Measurements from ENCODE around the gene NOS1AP. TPM values are rescaled to one million over a fixed set of nuclear protein-coding genes. Genes with fewer than 3 reads are reported as not detected.
A peak's percentile ranks its signal among the peaks of the same experiment; 100 is the strongest.
"Not testable (repeated sequence)": the region's sequence is repeated elsewhere in the genome, so short reads cannot be mapped to it uniquely, and the experiment has no call there.

Gene NOS1AP
- total and polyA plus RNA-seq, 4 donors = 0.97 to 4.8 (median 3.0) TPM

- DNase-seq (peak in 1 of 2 donors; percentile 46), ATAC-seq (ENCODE audit: low FRiP score) (peak; percentile 63)
- no peaks in the 10 kb centered on the region for H3K27me3 ChIP-seq (ENCODE audit: control insufficient read depth in 1 of 2, insufficient read depth in 2 of 2, low read length in 1 of 2)
- no peaks in the 10 kb centered on the region for H3K36me3 ChIP-seq (ENCODE audit: control insufficient read depth in 1 of 2, insufficient read depth in 2 of 2, low read length in 1 of 2)
- no peak overlapping the region for H3K4me3 ChIP-seq (ENCODE audit: low read length in 2 of 2)
- 21 to 25% methylated on average over 4 of the region's 4 CpGs for WGBS, 2 donors
- intact Hi-C loops (cut with DNase I) = no loop called here
- H3K27ac ChIP-seq (ENCODE audit: low read depth in 1 of 2, low read length in 2 of 2) = no peak overlapping the region
- H3K4me1 ChIP-seq (ENCODE audit: control insufficient read depth in 1 of 2, insufficient read depth in 2 of 2, low read length in 2 of 2) = peaks cover 0 to 3% of the 10 kb centered on the region in 2 donors
- no peaks in the 10 kb centered on the region for H3K9me3 ChIP-seq (ENCODE audit: control insufficient read depth, low read length)
These were observed 6.9 kb upstream of the NOS1AP start for GRCh38 chr1:162062542-162063015.

- peaks cover 0 to 8% of the 10 kb centered on the region in 2 donors for H3K4me1 ChIP-seq (ENCODE audit: control insufficient read depth in 1 of 2, insufficient read depth in 2 of 2, low read length in 2 of 2)
- no peak overlapping the region for H3K4me3 ChIP-seq (ENCODE audit: low read length in 2 of 2)
- intact Hi-C loops (cut with DNase I) = no loop called here
- no peak for DNase-seq
- H3K36me3 ChIP-seq (ENCODE audit: control insufficient read depth in 1 of 2, insufficient read depth in 2 of 2, low read length in 1 of 2) = no peaks in the 10 kb centered on the region
- WGBS, 2 donors = 95 to 97% methylated on average over 2 of the region's 2 CpGs
- ATAC-seq (ENCODE audit: low FRiP score) = no peak
- H3K27me3 ChIP-seq (ENCODE audit: control insufficient read depth in 1 of 2, insufficient read depth in 2 of 2, low read length in 1 of 2) = no peaks in the 10 kb centered on the region
- H3K27ac ChIP-seq (ENCODE audit: low read depth in 1 of 2, low read length in 2 of 2) = no peak overlapping the region
- no peaks in the 10 kb centered on the region for H3K9me3 ChIP-seq (ENCODE audit: control insufficient read depth, low read length)
These were observed 4.5 kb upstream of the NOS1AP start for GRCh38 chr1:162065016-162065415.

GRCh38 chr1:162066836-162067235 lies 2.7 kb upstream of the NOS1AP start:
- H3K27me3 ChIP-seq (ENCODE audit: control insufficient read depth in 1 of 2, insufficient read depth in 2 of 2, low read length in 1 of 2); intact Hi-C loops (cut with DNase I); H3K27ac ChIP-seq (ENCODE audit: low read depth in 1 of 2, low read length in 2 of 2); H3K4me3 ChIP-seq (ENCODE audit: low read length in 2 of 2); H3K36me3 ChIP-seq (ENCODE audit: control insufficient read depth in 1 of 2, insufficient read depth in 2 of 2, low read length in 1 of 2); DNase-seq; H3K9me3 ChIP-seq (ENCODE audit: control insufficient read depth, low read length); ATAC-seq (ENCODE audit: low FRiP score); H3K4me1 ChIP-seq (ENCODE audit: control insufficient read depth in 1 of 2, insufficient read depth in 2 of 2, low read length in 2 of 2): not testable (repeated sequence)
- 76 to 82% methylated on average over 4 of the region's 4 CpGs for WGBS, 2 donors

- no peak overlapping the region for H3K27ac ChIP-seq (ENCODE audit: low read depth in 1 of 2, low read length in 2 of 2)
- H3K9me3 ChIP-seq (ENCODE audit: control insufficient read depth, low read length) = no peaks in the 10 kb centered on the region
- peaks cover 0 to 8% of the 10 kb centered on the region in 2 donors for H3K4me1 ChIP-seq (ENCODE audit: control insufficient read depth in 1 of 2, insufficient read depth in 2 of 2, low read length in 2 of 2)
- DNase-seq = no peak
- H3K36me3 ChIP-seq (ENCODE audit: control insufficient read depth in 1 of 2, insufficient read depth in 2 of 2, low read length in 1 of 2) = no peaks in the 10 kb centered on the region
- WGBS, 2 donors = 83 to 84% methylated on average over 1 of the region's 1 CpG
- intact Hi-C loops (cut with DNase I) = no loop called here
- H3K4me3 ChIP-seq (ENCODE audit: low read length in 2 of 2) = no peak overlapping the region
- ATAC-seq (ENCODE audit: low FRiP score) = no peak
- no peaks in the 10 kb centered on the region for H3K27me3 ChIP-seq (ENCODE audit: control insufficient read depth in 1 of 2, insufficient read depth in 2 of 2, low read length in 1 of 2)
These were observed 2.0 kb upstream of the NOS1AP start for GRCh38 chr1:162067466-162067865.

GRCh38 chr1:162068301-162068700 lies 1.2 kb upstream of the NOS1AP start:
- H3K27me3 ChIP-seq (ENCODE audit: control insufficient read depth in 1 of 2, insufficient read depth in 2 of 2, low read length in 1 of 2) = no peaks in the 10 kb centered on the region
- ATAC-seq (ENCODE audit: low FRiP score) (no peak), DNase-seq (no peak)
- 96 to 99% methylated on average over 4 of the region's 4 CpGs for WGBS, 2 donors
- no peaks in the 10 kb centered on the region for H3K36me3 ChIP-seq (ENCODE audit: control insufficient read depth in 1 of 2, insufficient read depth in 2 of 2, low read length in 1 of 2)
- H3K4me3 ChIP-seq (ENCODE audit: low read length in 2 of 2) = no peak overlapping the region
- peaks cover 0 to 5% of the 10 kb centered on the region in 2 donors for H3K4me1 ChIP-seq (ENCODE audit: control insufficient read depth in 1 of 2, insufficient read depth in 2 of 2, low read length in 2 of 2)
- no peak overlapping the region for H3K27ac ChIP-seq (ENCODE audit: low read depth in 1 of 2, low read length in 2 of 2)
- no peaks in the 10 kb centered on the region for H3K9me3 ChIP-seq (ENCODE audit: control insufficient read depth, low read length)
- intact Hi-C loops (cut with DNase I) = no loop called here

- Histone ChIP-seq H3K4me1 (ENCODE audit: control insufficient read depth in 1 of 2, insufficient read depth in 2 of 2, low read length in 2 of 2) (peaks cover 0 to 5% of the 10 kb centered on the region in 2 donors), H3K27me3 (ENCODE audit: control insufficient read depth in 1 of 2, insufficient read depth in 2 of 2, low read length in 1 of 2) (no peaks in the 10 kb centered on the region), H3K36me3 (ENCODE audit: control insufficient read depth in 1 of 2, insufficient read depth in 2 of 2, low read length in 1 of 2) (peaks cover 0 to 6% of the 10 kb centered on the region in 2 donors), H3K4me3 (ENCODE audit: low read length in 2 of 2) (peak overlapping the region; percentile 48 to 63), H3K27ac (ENCODE audit: low read depth in 1 of 2, low read length in 2 of 2) (no peak overlapping the region), H3K9me3 (ENCODE audit: control insufficient read depth, low read length) (peaks cover 2% of the 10 kb centered on the region)
- no peak for ATAC-seq (ENCODE audit: low FRiP score)
- WGBS, 2 donors = 1 to 2% methylated on average over 29 of the region's 29 CpGs
- intact Hi-C loops (cut with DNase I) = loop anchor here in 1 of 2 donors (5.0 kb wide), 1 partner anchor 137 kb away; no protein-coding TSS in a partner anchor
- DNase-seq = no peak
These were observed 730 bp downstream of the NOS1AP start for GRCh38 chr1:162070094-162070748.

GRCh38 chr1:162070825-162071224 lies 1.3 kb downstream of the NOS1AP start:
- DNase-seq (no peak), ATAC-seq (ENCODE audit: low FRiP score) (no peak)
- Histone ChIP-seq H3K27me3 (ENCODE audit: control insufficient read depth in 1 of 2, insufficient read depth in 2 of 2, low read length in 1 of 2) (no peaks in the 10 kb centered on the region), H3K36me3 (ENCODE audit: control insufficient read depth in 1 of 2, insufficient read depth in 2 of 2, low read length in 1 of 2) (peaks cover 0 to 6% of the 10 kb centered on the region in 2 donors), H3K4me1 (ENCODE audit: control insufficient read depth in 1 of 2, insufficient read depth in 2 of 2, low read length in 2 of 2) (peaks cover 0 to 5% of the 10 kb centered on the region in 2 donors), H3K9me3 (ENCODE audit: control insufficient read depth, low read length) (peaks cover 2% of the 10 kb centered on the region), H3K4me3 (ENCODE audit: low read length in 2 of 2) (peak overlapping the region in 1 of 2 donors; percentile 48), H3K27ac (ENCODE audit: low read depth in 1 of 2, low read length in 2 of 2) (no peak overlapping the region)
- 31 to 42% methylated on average over 7 of the region's 7 CpGs for WGBS, 2 donors
- intact Hi-C loops (cut with DNase I) = loop anchor here in 1 of 2 donors (5.0 kb wide), 1 partner anchor 136 kb away; no protein-coding TSS in a partner anchor

- Histone ChIP-seq H3K9me3 (ENCODE audit: control insufficient read depth, low read length) (peaks cover 2% of the 10 kb centered on the region), H3K27ac (ENCODE audit: low read depth in 1 of 2, low read length in 2 of 2) (no peak overlapping the region), H3K27me3 (ENCODE audit: control insufficient read depth in 1 of 2, insufficient read depth in 2 of 2, low read length in 1 of 2) (no peaks in the 10 kb centered on the region), H3K4me1 (ENCODE audit: control insufficient read depth in 1 of 2, insufficient read depth in 2 of 2, low read length in 2 of 2) (peaks cover 0 to 5% of the 10 kb centered on the region in 2 donors), H3K36me3 (ENCODE audit: control insufficient read depth in 1 of 2, insufficient read depth in 2 of 2, low read length in 1 of 2) (peaks cover 0 to 6% of the 10 kb centered on the region in 2 donors), H3K4me3 (ENCODE audit: low read length in 2 of 2) (no peak overlapping the region)
- 5 to 14% methylated on average over 3 of the region's 3 CpGs for WGBS, 2 donors
- DNase-seq (no peak), ATAC-seq (ENCODE audit: low FRiP score) (no peak)
- intact Hi-C loops (cut with DNase I) = loop anchor here in 1 of 2 donors (5.0 kb wide), 1 partner anchor 135 kb away; no protein-coding TSS in a partner anchor
These were observed 3.2 kb downstream of the NOS1AP start for GRCh38 chr1:162072740-162073139.

Measured in aorta (tissue), 5 donors.